ENCODE results near the gene DOCK2. TPM values are rescaled to one million over a fixed set of nuclear protein-coding genes. Genes with fewer than 3 reads are reported as not detected.

The DOCK2 gene
- total RNA-seq, 1 experiment from 2014 or later: 2.2 TPM

DNA sequence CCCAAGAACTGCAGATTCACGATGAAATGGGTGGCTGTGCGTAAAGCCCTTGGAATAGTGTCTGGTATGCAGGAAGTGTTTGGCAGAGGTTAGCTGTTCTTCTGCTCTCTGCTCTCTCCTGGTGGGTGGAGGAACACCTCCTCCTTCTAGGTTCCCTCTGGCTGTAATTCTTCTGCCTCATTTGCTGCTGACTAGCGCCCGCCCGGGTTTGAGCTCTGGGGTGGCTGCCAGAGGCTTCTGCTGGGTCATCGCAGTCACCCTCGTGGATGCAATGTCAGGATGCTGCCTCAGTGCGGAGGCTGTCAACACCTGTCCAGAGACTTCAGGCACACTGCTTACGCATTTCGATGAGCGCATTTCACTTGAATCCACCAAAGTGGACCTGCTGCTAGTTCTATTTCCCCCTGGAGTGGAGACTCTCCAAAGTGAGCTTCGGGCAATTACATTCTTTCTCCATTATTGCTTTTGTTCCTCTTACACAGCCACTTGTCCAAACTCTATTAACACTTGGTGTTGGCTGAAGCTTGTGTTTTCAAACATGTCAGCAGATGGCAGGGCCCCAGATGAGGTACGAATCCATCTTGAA lies 11.7 kb downstream of the DOCK2 start:
- ChIA-PET CTCF (no interaction called here), POLR2A (ENCODE audit: low non-redundant PET) (no interaction called here)
- Histone ChIP-seq H3K4me3 (ENCODE audit: low read depth, low read length, poor library complexity, severe bottlenecking) (no peak overlapping the region), H3K9me3 (ENCODE audit: low read depth, low read length, poor library complexity, severe bottlenecking) (no peaks in the 10 kb centered on the region), H3K27me3 (replicated peaks; ENCODE audit: insufficient read depth, low read depth, low read length, poor library complexity) (no peaks in the 10 kb centered on the region), H3K4me1 (ENCODE audit: insufficient read depth, low read length, poor library complexity, severe bottlenecking) (no peaks in the 10 kb centered on the region), H3K27ac (ENCODE audit: low read depth, low read length, poor library complexity, severe bottlenecking) (no peak overlapping the region), H3K36me3 (ENCODE audit: insufficient read depth, low read length, poor library complexity, severe bottlenecking) (no peaks in the 10 kb centered on the region)
- intact Hi-C loops (cut with micrococcal nuclease; ENCODE audit: unreplicated experiment): no loop called here
- DNase-seq (ENCODE audit: low spot score): no peak
- BruUV-seq (replicated peaks): no TSS peak
- TF ChIP-seq EZH2 (IDR thresholded peaks at IDR 0.05; ENCODE audit: borderline replicate concordance, low read depth, low read length, poor library complexity, severe bottlenecking): no peak
- TF ChIP-seq, protein P1, sequence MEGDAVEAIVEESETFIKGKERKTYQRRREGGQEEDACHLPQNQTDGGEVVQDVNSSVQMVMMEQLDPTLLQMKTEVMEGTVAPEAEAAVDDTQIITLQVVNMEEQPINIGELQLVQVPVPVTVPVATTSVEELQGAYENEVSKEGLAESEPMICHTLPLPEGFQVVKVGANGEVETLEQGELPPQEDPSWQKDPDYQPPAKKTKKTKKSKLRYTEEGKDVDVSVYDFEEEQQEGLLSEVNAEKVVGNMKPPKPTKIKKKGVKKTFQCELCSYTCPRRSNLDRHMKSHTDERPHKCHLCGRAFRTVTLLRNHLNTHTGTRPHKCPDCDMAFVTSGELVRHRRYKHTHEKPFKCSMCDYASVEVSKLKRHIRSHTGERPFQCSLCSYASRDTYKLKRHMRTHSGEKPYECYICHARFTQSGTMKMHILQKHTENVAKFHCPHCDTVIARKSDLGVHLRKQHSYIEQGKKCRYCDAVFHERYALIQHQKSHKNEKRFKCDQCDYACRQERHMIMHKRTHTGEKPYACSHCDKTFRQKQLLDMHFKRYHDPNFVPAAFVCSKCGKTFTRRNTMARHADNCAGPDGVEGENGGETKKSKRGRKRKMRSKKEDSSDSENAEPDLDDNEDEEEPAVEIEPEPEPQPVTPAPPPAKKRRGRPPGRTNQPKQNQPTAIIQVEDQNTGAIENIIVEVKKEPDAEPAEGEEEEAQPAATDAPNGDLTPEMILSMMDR (conservative IDR thresholded peaks at IDR 0.05; ENCODE audit: low read depth, low read length): no peak

DNA sequence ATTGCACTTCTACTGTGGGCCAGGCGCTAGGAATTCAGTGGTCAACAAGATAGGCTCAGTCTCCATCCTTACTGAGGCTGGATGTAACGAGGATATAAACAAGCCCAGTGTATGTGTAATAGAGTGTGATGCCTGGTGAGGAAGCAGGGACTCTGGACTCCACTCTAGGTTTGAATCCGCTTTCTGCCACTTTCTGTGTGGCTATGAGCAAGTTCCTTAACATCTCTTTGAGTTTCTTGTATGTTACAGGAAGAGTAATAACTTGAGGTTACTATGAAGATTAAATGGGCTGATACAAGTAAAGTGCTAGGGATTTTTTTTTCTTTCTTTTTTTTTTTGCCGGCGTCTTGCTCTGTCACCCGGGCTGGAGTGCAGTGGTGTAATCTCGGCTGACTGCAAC lies 12.4 kb downstream of the DOCK2 start:
- no peaks in the 10 kb centered on the region for H3K4me1 ChIP-seq (ENCODE audit: insufficient read depth, low read length, poor library complexity, severe bottlenecking)
- no peak for DNase-seq (ENCODE audit: low spot score)
- TF ChIP-seq, protein P1 (conservative IDR thresholded peaks at IDR 0.05; ENCODE audit: low read depth, low read length): no peak
- TF ChIP-seq EZH2 (IDR thresholded peaks at IDR 0.05; ENCODE audit: borderline replicate concordance, low read depth, low read length, poor library complexity, severe bottlenecking): no peak
- no peaks in the 10 kb centered on the region for H3K9me3 ChIP-seq (ENCODE audit: low read depth, low read length, poor library complexity, severe bottlenecking)
- BruUV-seq (replicated peaks): no TSS peak
- no peak overlapping the region for H3K4me3 ChIP-seq (ENCODE audit: low read depth, low read length, poor library complexity, severe bottlenecking)
- H3K27ac ChIP-seq (ENCODE audit: low read depth, low read length, poor library complexity, severe bottlenecking): no peak overlapping the region
- H3K36me3 ChIP-seq (ENCODE audit: insufficient read depth, low read length, poor library complexity, severe bottlenecking): no peaks in the 10 kb centered on the region
- CTCF ChIA-PET: no interaction called here
- intact Hi-C loops (cut with micrococcal nuclease; ENCODE audit: unreplicated experiment): no loop called here
- no peaks in the 10 kb centered on the region for H3K27me3 ChIP-seq (replicated peaks; ENCODE audit: insufficient read depth, low read depth, low read length, poor library complexity)
- POLR2A ChIA-PET (ENCODE audit: low non-redundant PET): no interaction called here

DNA sequence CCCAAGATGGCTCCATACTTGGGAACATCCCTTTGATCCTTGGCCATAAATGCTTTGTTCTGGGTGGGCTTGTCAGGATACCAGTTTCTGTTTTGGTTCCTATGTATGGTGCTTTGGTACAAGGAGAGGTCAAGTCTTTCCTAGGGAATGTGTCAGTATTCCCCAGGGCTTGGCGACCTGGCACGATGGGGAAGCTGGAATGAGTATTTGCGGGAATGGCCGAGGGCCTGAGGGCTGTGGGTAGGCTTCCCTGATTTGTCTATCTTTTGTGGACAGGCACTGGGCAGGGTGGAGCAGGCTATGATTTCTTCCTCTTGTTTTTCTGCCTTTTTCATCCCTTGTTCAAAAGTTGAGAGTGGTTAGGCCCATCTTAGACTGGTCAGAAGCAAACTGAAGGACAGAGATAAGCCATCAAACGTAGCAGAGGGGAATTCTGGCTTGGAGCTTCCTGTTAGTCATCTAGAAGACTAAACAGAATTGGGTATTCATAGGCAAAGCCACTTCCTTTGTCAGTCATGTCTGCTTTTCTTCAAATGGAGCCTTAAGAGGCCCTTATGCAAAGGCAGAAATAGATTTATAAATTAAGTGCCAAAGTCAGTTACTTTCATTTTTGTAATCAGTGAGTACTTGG lies 13.7 kb downstream of the DOCK2 start:
- no TSS peak for BruUV-seq (replicated peaks)
- H3K36me3 ChIP-seq (ENCODE audit: insufficient read depth, low read length, poor library complexity, severe bottlenecking): no peaks in the 10 kb centered on the region
- no peak overlapping the region for H3K27ac ChIP-seq (ENCODE audit: low read depth, low read length, poor library complexity, severe bottlenecking)
- H3K9me3 ChIP-seq (ENCODE audit: low read depth, low read length, poor library complexity, severe bottlenecking): no peaks in the 10 kb centered on the region
- TF ChIP-seq, protein P1 (conservative IDR thresholded peaks at IDR 0.05; ENCODE audit: low read depth, low read length): no peak
- TF ChIP-seq EZH2 (IDR thresholded peaks at IDR 0.05; ENCODE audit: borderline replicate concordance, low read depth, low read length, poor library complexity, severe bottlenecking): no peak
- H3K27me3 ChIP-seq (replicated peaks; ENCODE audit: insufficient read depth, low read depth, low read length, poor library complexity): no peaks in the 10 kb centered on the region
- H3K4me3 ChIP-seq (ENCODE audit: low read depth, low read length, poor library complexity, severe bottlenecking): no peak overlapping the region
- no peaks in the 10 kb centered on the region for H3K4me1 ChIP-seq (ENCODE audit: insufficient read depth, low read length, poor library complexity, severe bottlenecking)
- DNase-seq (ENCODE audit: low spot score): no peak
- ChIA-PET POLR2A (ENCODE audit: low non-redundant PET) (no interaction called here), CTCF (interaction anchor here (0.6 kb wide), 1 partner anchor 330 kb away, joined by 3 read pairs; no protein-coding TSS in a partner anchor)
- intact Hi-C loops (cut with micrococcal nuclease; ENCODE audit: unreplicated experiment): no loop called here

All from A673 (cell line).